Pancreas (tissue), 10 donors: ENCODE results near the gene IFT88. TPM values are rescaled to one million over a fixed set of nuclear protein-coding genes. Genes with fewer than 3 reads are reported as not detected.

Experiments used
- ATAC-seq, 4 donors: fragments of 200-7000 bp; cut with Tn5 transposase; one replicate each; pipeline versions ENCODE4 v1.8.0 to v1.9.1; 2020; ENCODE audit warnings: mild to moderate bottlenecking in 4 of 4, moderate library complexity in 4 of 4
- DNase-seq, 6 donors: peaks; one replicate each; pipeline ENCODE4 v3.0.0-alpha.2; 2020
- FAIRE-seq: peaks from 2 replicates; lab custom pipeline; 2012; peaks lifted over from hg19 to GRCh38; lab: Jason Lieb, UNC
- H3K27ac ChIP-seq, 4 donors: fragments of 200-600 bp; sonication (generic); 1 replicate in 3 of 4; 2 replicates in 1 of 4; pipeline versions ENCODE4 v1.5.0 to v1.8.0; 2020
- H3K27me3 ChIP-seq, 4 donors: fragments of 200-600 bp; one replicate each; pipeline ENCODE4 v1.8.0; 2021
- H3K36me3 ChIP-seq, 3 donors: fragments of 200-600 bp; sonication (generic) in 1 of 3; one replicate each; pipeline versions ENCODE4 v1.5.0 to v1.8.0; 2020 to 2021
- H3K4me1 ChIP-seq, 3 donors: fragments of 200-600 bp; one replicate each; pipeline ENCODE4 v1.8.0; 2021
- H3K4me3 ChIP-seq, 4 donors: fragments of 200-600 bp; sonication (generic) in 2 of 4; one replicate each; pipeline versions ENCODE4 v1.5.0 to v1.8.0; 2020 to 2021
- H3K9me3 ChIP-seq, 4 donors: fragments of 200-600 bp; one replicate each; pipeline ENCODE4 v1.8.0; 2021
- WGBS, 2 donors: extraction: QIAGEN DNeasy Blood & Tissue Kit; methylation state at CpG; one replicate each; pipeline ENCODE4 v1.1.7; 2013; 5-methylcytosine and 5-hydroxymethylcytosine counted together
- intact Hi-C, 3 donors: fragments of 100-400 bp; cut with DNase I; formaldehyde crosslinking; loops; one replicate each; pipeline versions ENCODE4 v1.11.1 to v1.14.2; 2022
- polyA plus RNA-seq, 2 donors: library from polyadenylated mRNA; stranded (reverse); fragments of 200-250 nt; gene quantifications; one replicate each; pipeline ENCODE4 v1.2.3, GENCODE V29; 2013
- total RNA-seq, 6 donors: library from RNA; stranded (reverse); fragmentation: NEBNext Ultra II Directional in 4 of 6; extraction: Animal tissue kit (Norgen Biotek cat#: 25700) in 4 of 6; gene quantifications; one replicate each; pipeline versions ENCODE4 v1.2.1 to v1.2.4, GENCODE V29; 2021 to 2023
- TF ChIP-seq, protein P1 (sequence below), 4 donors: fragments of 200-600 bp; sonication (generic) in 3 of 4; IDR thresholded peaks; one replicate each; pipeline versions ENCODE4 v1.5.0 to v1.8.0; 2021; ENCODE audit warnings: antibody characterized with exemption in 4 of 4
- donor health status: healthy with polysubstance abuse.
- donor health status: DM: no; HTN: no; CAD: no; lungs with moderate emphysema.
- donor health status: DM: no; HTN: no; CAD: no.
- donor health status: control.
- donor health status: control.
- donor health status: Bipolar disorder and iron deficiency.
- donor health status: DM: yes; HTN: yes; CAD: no.
- donor health status: DM: no; HTN: no; CAD: no.
- donor health status: DM: no; HTN: no; CAD: no.
- donor health status: DM: yes; HTN: yes; CAD: no.

Gene IFT88
- total and polyA plus RNA-seq, 8 donors: 4.7 to 16.0 (median 7.0) TPM

GRCh38 chr13:20728579-20729311, 161.8 kb downstream of the IFT88 start:
- ATAC-seq: no peak
- FAIRE-seq: no peak
- 81 to 85% methylated on average over 14 of the region's 14 CpGs for whole genome bisulfite sequencing, 2 donors

GRCh38 chr13:20729633-20730585, 163.0 kb downstream of the IFT88 start:
- intact Hi-C loops: no loop called here
- DNase-seq (no peak), FAIRE-seq (no peak), ATAC-seq (no peak)
- Histone ChIP-seq H3K9me3 (no peaks in the 10 kb centered on the region), H3K36me3 (peaks cover 0 to 2% (median 0%) of the 10 kb centered on the region in 3 donors), H3K27me3 (no peaks in the 10 kb centered on the region), H3K27ac (no peak overlapping the region), H3K4me1 (no peaks in the 10 kb centered on the region), H3K4me3 (no peak overlapping the region)
- TF ChIP-seq, protein P1, sequence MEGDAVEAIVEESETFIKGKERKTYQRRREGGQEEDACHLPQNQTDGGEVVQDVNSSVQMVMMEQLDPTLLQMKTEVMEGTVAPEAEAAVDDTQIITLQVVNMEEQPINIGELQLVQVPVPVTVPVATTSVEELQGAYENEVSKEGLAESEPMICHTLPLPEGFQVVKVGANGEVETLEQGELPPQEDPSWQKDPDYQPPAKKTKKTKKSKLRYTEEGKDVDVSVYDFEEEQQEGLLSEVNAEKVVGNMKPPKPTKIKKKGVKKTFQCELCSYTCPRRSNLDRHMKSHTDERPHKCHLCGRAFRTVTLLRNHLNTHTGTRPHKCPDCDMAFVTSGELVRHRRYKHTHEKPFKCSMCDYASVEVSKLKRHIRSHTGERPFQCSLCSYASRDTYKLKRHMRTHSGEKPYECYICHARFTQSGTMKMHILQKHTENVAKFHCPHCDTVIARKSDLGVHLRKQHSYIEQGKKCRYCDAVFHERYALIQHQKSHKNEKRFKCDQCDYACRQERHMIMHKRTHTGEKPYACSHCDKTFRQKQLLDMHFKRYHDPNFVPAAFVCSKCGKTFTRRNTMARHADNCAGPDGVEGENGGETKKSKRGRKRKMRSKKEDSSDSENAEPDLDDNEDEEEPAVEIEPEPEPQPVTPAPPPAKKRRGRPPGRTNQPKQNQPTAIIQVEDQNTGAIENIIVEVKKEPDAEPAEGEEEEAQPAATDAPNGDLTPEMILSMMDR (IDR thresholded peaks at IDR 0.05): no peak
- WGBS, 2 donors: 90 to 94% methylated on average over 33 of the region's 33 CpGs

More at GRCh38 chr13:20728579-20729311, 161.8 kb downstream of the IFT88 start:
- intact Hi-C loops: no loop called here
- no peaks in the 10 kb centered on the region for H3K4me1 ChIP-seq
- TF ChIP-seq, protein P1 (IDR thresholded peaks at IDR 0.05): no peak
- no peak overlapping the region for H3K27ac ChIP-seq
- no peak overlapping the region for H3K4me3 ChIP-seq
- H3K36me3 ChIP-seq: peaks cover 0 to 2% (median 0%) of the 10 kb centered on the region in 3 donors
- no peaks in the 10 kb centered on the region for H3K9me3 ChIP-seq
- no peak for DNase-seq
- no peaks in the 10 kb centered on the region for H3K27me3 ChIP-seq

GRCh38 chr13:20738616-20739015, 171.7 kb downstream of the IFT88 start:
- Histone ChIP-seq H3K36me3 (no peaks in the 10 kb centered on the region), H3K4me3 (no peak overlapping the region), H3K27me3 (no peaks in the 10 kb centered on the region), H3K27ac (no peak overlapping the region), H3K9me3 (no peaks in the 10 kb centered on the region), H3K4me1 (no peaks in the 10 kb centered on the region)
- FAIRE-seq (no peak), ATAC-seq (no peak), DNase-seq (no peak)
- TF ChIP-seq, protein P1 (IDR thresholded peaks at IDR 0.05): no peak
- intact Hi-C loops: no loop called here
- WGBS, 2 donors: 90 to 92% methylated on average over 6 of the region's 6 CpGs

DNA sequence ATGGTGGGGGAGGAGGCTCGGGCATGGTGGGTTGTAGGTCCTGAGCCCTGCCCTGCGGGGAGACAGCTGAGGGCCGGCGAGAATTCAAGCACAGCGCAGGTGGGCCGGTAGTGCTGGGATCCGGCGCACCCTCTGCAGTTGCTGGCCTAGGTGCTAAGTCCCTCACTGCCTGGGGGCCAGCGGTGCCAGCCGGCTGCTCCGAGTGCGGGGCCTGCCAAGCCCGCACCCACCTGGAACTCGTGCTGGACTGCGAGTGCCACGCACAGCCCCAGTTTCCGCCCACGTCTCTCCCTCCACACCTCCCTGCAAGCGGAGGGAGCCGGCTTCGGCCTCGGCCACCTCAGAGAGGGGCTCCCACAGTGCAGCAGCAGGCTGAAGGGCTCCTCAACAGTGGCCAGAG, 173.1 kb downstream of the IFT88 start:
- DNase-seq (no peak), ATAC-seq (no peak), FAIRE-seq (no peak)
- Histone ChIP-seq H3K4me1 (no peaks in the 10 kb centered on the region), H3K27me3 (no peaks in the 10 kb centered on the region), H3K4me3 (no peak overlapping the region), H3K9me3 (no peaks in the 10 kb centered on the region), H3K27ac (no peak overlapping the region), H3K36me3 (no peaks in the 10 kb centered on the region)
- WGBS, 2 donors: 96 to 97% methylated on average over 22 of the region's 22 CpGs
- intact Hi-C loops: no loop called here
- TF ChIP-seq, protein P1 (IDR thresholded peaks at IDR 0.05): no peak

Other genes starting within 250 kb of the IFT88 start
- 10 to 100 TPM; 17.7 to 31.7 (median 20.9) TPM for gene CRYL1, start 41.3 kb upstream of the IFT88 start, total RNA-seq
- gene CRYL1, start 41.3 kb upstream of the IFT88 start, polyA plus RNA-seq: 10 to 100 TPM; 12.8 to 19.7 TPM
- under 1 TPM; 0.35 to 0.71 (median 0.51) TPM for gene IL17D, start 136.5 kb downstream of the IFT88 start, total RNA-seq
- under 1 TPM; 0.42 to 0.46 TPM for gene IL17D, start 136.5 kb downstream of the IFT88 start, polyA plus RNA-seq
- gene EEF1AKMT1, start 206.8 kb downstream of the IFT88 start, total RNA-seq: 1 to 10 TPM; 2.6 to 4.6 (median 3.5) TPM
- 1 to 10 TPM; 3.8 to 6.4 TPM for gene EEF1AKMT1, start 206.8 kb downstream of the IFT88 start, polyA plus RNA-seq